ENCODE results near the gene CEP55. TPM values are rescaled to one million over a fixed set of nuclear protein-coding genes. Genes with fewer than 3 reads are reported as not detected.
A peak's percentile ranks its signal among the peaks of the same experiment; 100 is the strongest.

CEP55 gene
- total and polyA plus RNA-seq, 11 donors: 0.19 to 7.3 (median 0.73) TPM; not detected in 5

DNA sequence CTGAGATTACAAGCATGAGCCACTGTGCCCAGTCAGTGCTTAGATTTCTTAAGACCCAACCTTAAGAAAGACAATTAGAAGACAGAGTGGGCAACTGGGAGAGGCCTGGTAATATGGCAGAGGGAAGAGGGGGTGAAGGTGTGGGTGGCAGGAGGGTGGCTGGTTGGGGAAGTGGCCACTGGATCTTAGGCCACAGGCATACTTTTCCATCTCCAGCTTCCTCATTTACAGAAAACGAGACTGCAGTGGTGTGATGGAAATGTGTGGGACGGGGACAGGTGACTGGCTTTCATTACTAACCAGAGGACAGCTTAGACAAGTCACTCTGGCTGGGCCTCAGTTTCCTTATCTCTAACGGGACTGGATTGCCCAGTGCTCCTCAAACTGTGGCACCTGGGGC, 69.0 kb downstream of the CEP55 start:
- Histone ChIP-seq H3K4me1 (peaks cover 0 to 22% (median 0%) of the 10 kb centered on the region in 12 donors), H3K27ac (no peak overlapping the region), H3K9me3 (no peaks in the 10 kb centered on the region), H3K27me3 (peaks cover 23 to 57% (median 39%) of the 10 kb centered on the region in 9 donors), H3K36me3 (no peaks in the 10 kb centered on the region), H3K4me3 (no peak overlapping the region)
- 52 to 68% (median 56%) methylated on average over 3 of the region's 3 CpGs for WGBS, 4 donors
- DNase-seq (no peak), ATAC-seq (no peak)
- TF ChIP-seq POLR2A (IDR thresholded peaks at IDR 0.05): no peak
- TF ChIP-seq, protein P1, sequence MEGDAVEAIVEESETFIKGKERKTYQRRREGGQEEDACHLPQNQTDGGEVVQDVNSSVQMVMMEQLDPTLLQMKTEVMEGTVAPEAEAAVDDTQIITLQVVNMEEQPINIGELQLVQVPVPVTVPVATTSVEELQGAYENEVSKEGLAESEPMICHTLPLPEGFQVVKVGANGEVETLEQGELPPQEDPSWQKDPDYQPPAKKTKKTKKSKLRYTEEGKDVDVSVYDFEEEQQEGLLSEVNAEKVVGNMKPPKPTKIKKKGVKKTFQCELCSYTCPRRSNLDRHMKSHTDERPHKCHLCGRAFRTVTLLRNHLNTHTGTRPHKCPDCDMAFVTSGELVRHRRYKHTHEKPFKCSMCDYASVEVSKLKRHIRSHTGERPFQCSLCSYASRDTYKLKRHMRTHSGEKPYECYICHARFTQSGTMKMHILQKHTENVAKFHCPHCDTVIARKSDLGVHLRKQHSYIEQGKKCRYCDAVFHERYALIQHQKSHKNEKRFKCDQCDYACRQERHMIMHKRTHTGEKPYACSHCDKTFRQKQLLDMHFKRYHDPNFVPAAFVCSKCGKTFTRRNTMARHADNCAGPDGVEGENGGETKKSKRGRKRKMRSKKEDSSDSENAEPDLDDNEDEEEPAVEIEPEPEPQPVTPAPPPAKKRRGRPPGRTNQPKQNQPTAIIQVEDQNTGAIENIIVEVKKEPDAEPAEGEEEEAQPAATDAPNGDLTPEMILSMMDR (IDR thresholded peaks at IDR 0.05): no peak
- intact Hi-C loops (cut with DNase I): no loop called here

DNA sequence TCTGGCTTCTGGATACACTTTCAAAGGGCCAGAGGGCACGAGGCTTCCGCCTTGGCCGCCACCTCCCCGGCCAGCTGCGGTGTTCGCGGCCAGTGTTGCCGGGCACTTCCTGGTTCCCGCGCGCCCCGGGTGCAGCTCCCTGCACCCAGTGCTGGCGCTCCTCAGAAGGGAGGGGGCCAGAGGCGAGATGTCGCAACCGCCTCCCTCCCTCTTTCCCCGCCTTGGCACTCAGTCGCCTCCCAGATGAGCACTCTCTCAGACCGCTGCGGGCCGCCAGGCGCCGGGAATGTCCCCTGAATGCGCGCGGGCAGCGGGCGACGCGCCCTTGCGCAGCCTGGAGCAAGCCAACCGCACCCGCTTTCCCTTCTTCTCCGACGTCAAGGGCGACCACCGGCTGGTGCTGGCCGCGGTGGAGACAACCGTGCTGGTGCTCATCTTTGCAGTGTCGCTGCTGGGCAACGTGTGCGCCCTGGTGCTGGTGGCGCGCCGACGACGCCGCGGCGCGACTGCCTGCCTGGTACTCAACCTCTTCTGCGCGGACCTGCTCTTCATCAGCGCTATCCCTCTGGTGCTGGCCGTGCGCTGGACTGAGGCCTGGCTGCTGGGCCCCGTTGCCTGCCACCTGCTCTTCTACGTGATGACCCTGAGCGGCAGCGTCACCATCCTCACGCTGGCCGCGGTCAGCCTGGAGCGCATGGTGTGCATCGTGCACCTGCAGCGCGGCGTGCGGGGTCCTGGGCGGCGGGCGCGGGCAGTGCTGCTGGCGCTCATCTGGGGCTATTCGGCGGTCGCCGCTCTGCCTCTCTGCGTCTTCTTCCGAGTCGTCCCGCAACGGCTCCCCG, 70.2 kb downstream of the CEP55 start, which contains the start of gene FFAR4:
TSS of gene FFAR4 (plus strand) at position 231 of the 842 bp plus-strand sequence. CDS start at position 287, 56 bp downstream.
- H3K27me3 ChIP-seq: peaks cover 23 to 64% (median 39%) of the 10 kb centered on the region in 9 donors
- 1% methylated on average over 32 to 85 of the region's 85 CpGs for WGBS, 4 donors
- peak in 3 of 4 donors; percentile 66 to 76 (median 72) for ATAC-seq
- TF ChIP-seq POLR2A (IDR thresholded peaks at IDR 0.05): no peak
- no peak within 1 kb of the TSS for H3K27ac ChIP-seq
- no peaks in the 10 kb centered on the region for H3K9me3 ChIP-seq
- H3K36me3 ChIP-seq: no peaks in the 10 kb centered on the region
- H3K4me3 ChIP-seq: peak within 1 kb of the TSS in 11 of 12 donors; percentile 5 to 51 (median 33)
- intact Hi-C loops (cut with DNase I): no loop called here
- DNase-seq: peak; percentile 23 to 77 (median 35)
- peaks cover 0 to 25% (median 0%) of the 10 kb centered on the region in 12 donors for H3K4me1 ChIP-seq

DNA sequence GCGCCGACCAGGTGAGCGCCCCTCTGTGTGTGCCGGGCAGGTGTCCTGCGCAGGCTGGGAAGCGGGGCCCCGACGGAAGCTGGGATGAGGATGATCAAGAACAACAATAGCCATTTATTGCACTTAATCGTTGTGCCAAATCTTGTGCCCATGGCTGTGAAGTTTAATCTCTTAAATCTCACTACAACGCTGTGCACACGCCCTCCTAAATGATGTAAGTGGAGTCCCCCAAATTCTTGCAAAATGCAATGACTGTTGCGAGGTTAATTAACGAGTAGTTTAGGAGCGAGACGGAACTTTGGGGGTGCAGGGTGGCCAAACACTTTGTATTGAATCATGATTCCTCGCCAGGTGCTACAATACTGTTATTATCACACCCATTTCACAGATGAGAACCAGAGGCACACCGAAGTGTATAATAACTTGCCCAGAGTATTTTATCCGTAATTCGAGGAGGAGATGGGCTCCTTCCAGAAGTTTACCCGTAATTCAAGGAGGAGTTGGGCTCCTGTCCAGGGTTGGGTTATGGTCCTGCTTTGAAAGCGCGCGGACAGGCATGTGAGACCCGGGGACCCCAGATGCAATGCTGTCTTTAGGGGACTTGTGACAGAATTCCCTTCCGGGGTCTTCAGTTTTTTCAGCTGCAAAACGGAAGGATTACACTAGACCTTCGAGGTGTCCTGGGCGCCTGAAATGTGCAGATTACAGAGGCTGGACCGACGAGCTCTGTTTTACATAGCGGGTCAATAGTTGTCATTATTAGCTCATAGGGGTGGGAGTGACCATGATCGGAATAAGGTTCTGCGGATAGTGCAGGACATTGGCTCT, 71.1 kb downstream of the CEP55 start:
- DNase-seq (no peak), ATAC-seq (no peak)
- TF ChIP-seq POLR2A (IDR thresholded peaks at IDR 0.05): no peak
- TF ChIP-seq, protein P1 (IDR thresholded peaks at IDR 0.05): no peak
- Histone ChIP-seq H3K36me3 (no peaks in the 10 kb centered on the region), H3K4me3 (peak overlapping the region in 9 of 12 donors; percentile 5 to 51 (median 37)), H3K9me3 (no peaks in the 10 kb centered on the region), H3K27me3 (peaks cover 23 to 67% (median 39%) of the 10 kb centered on the region in 9 donors), H3K4me1 (peaks cover 0 to 32% (median 0%) of the 10 kb centered on the region in 12 donors), H3K27ac (no peak overlapping the region)
- intact Hi-C loops (cut with DNase I): no loop called here
- 11 to 22% (median 14%) methylated on average over 28 to 33 of the region's 33 CpGs for WGBS, 4 donors

DNA sequence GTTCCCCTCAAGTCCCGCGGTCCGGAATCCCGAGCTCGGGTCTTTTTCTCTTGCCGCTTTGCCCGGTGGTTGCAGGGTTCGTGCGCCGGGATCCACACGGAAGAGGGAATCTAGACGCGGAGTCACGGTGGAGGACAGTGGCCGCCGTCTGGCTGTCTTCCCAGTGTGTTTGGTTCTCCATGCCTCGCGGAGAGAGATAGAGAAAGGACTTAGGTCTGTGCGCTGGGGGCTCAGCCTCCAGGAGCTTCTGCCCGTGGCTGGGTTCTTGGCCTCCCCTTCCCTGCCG, 71.6 kb downstream of the CEP55 start:
- intact Hi-C loops (cut with DNase I): no loop called here
- H3K9me3 ChIP-seq: no peaks in the 10 kb centered on the region
- peak overlapping the region in 4 of 12 donors; percentile 15 to 51 (median 29) for H3K4me3 ChIP-seq
- DNase-seq (no peak), ATAC-seq (no peak)
- H3K27ac ChIP-seq: no peak overlapping the region
- H3K27me3 ChIP-seq: peaks cover 23 to 67% (median 39%) of the 10 kb centered on the region in 9 donors
- TF ChIP-seq POLR2A (IDR thresholded peaks at IDR 0.05): no peak
- TF ChIP-seq, protein P1 (IDR thresholded peaks at IDR 0.05): no peak
- H3K4me1 ChIP-seq: peaks cover 0 to 37% (median 0%) of the 10 kb centered on the region in 12 donors
- no peaks in the 10 kb centered on the region for H3K36me3 ChIP-seq
- WGBS, 4 donors: 2 to 4% (median 4%) methylated on average over 21 of the region's 21 CpGs
